ENCODE measurements around the gene KNDC1. TPM values are rescaled to one million over a fixed set of nuclear protein-coding genes. Genes with fewer than 3 reads are reported as not detected.

The KNDC1 gene
- total RNA-seq (2022; extraction: Qiagen RNA extraction; ENCODE audit: low read depth), result 1.3 to 3.2 TPM (median 1.7 TPM) in 5 replicates

GRCh38 chr10:133159950-133160825 lies at the start of gene KNDC1:
TSS of gene KNDC1 (plus strand) at chr10:133160219. CDS start at chr10:133160468, 249 bp downstream.

GRCh38 chr10:133230044-133230361 lies 70.0 kb downstream of the KNDC1 start, which contains the start of gene UTF1:
TSS of gene UTF1 (plus strand) at chr10:133230217. CDS start at chr10:133230289, 72 bp downstream.

GRCh38 chr10:133237588-133238465 lies 77.8 kb downstream of the KNDC1 start, which contains the start of gene VENTX:
TSS of gene VENTX (plus strand) at chr10:133237855. CDS start at chr10:133237915, 60 bp downstream.

Other genes with a start within 250 kb of the KNDC1 start
- gene CFAP46, start 217.6 kb upstream of the KNDC1 start, total RNA-seq (2022; extraction: Qiagen RNA extraction; ENCODE audit: low read depth), result 0.45 to 2.0 TPM (median 1.4 TPM) in 5 replicates
- gene ADGRA1, start 72.3 kb upstream of the KNDC1 start, total RNA-seq (2022; extraction: Qiagen RNA extraction; ENCODE audit: low read depth), result 0.03 to 0.07 TPM (median 0.05 TPM) in 4 of 5 replicates, not detected in the other
- 0.07 TPM in 1 of 5 replicates, not detected in the others for gene UTF1, start 70.0 kb downstream of the KNDC1 start, total RNA-seq (2022; extraction: Qiagen RNA extraction; ENCODE audit: low read depth)
- 0.03 TPM in 1 of 5 replicates, not detected in the others for gene VENTX, start 77.6 kb downstream of the KNDC1 start, total RNA-seq (2022; extraction: Qiagen RNA extraction; ENCODE audit: low read depth)
- gene ADAM8, start 116.6 kb downstream of the KNDC1 start, total RNA-seq (2022; extraction: Qiagen RNA extraction; ENCODE audit: low read depth), result 2.7 to 4.8 TPM (median 3.7 TPM) in 5 replicates
- 37.3 to 49.9 TPM (median 43.0 TPM) in 5 replicates for gene TUBGCP2, start 148.7 kb downstream of the KNDC1 start, total RNA-seq (2022; extraction: Qiagen RNA extraction; ENCODE audit: low read depth)
- 59.7 to 77.8 TPM (median 69.4 TPM) in 5 replicates for gene ZNF511, start 148.7 kb downstream of the KNDC1 start, total RNA-seq (2022; extraction: Qiagen RNA extraction; ENCODE audit: low read depth)
- gene CALY, start 176.7 kb downstream of the KNDC1 start, total RNA-seq (2022; extraction: Qiagen RNA extraction; ENCODE audit: low read depth), result 0.15 to 0.66 TPM (median 0.57 TPM) in 5 replicates
- 0.18 to 0.23 TPM in 2 of 5 replicates, not detected in the others for gene PRAP1, start 187.2 kb downstream of the KNDC1 start, total RNA-seq (2022; extraction: Qiagen RNA extraction; ENCODE audit: low read depth)
- 11.4 to 16.0 TPM (median 13.1 TPM) in 5 replicates for gene FUOM, start 197.8 kb downstream of the KNDC1 start, total RNA-seq (2022; extraction: Qiagen RNA extraction; ENCODE audit: low read depth)
- gene ECHS1, start 213.1 kb downstream of the KNDC1 start, total RNA-seq (2022; extraction: Qiagen RNA extraction; ENCODE audit: low read depth), result 137 to 152 TPM (median 142 TPM) in 5 replicates
- gene PAOX, start 219.0 kb downstream of the KNDC1 start, total RNA-seq (2022; extraction: Qiagen RNA extraction; ENCODE audit: low read depth), result 1.8 to 2.4 TPM (median 2.0 TPM) in 5 replicates
- gene MTG1, start 233.9 kb downstream of the KNDC1 start, total RNA-seq (2022; extraction: Qiagen RNA extraction; ENCODE audit: low read depth), result 41.5 to 58.5 TPM (median 50.2 TPM) in 5 replicates

All from A549 treated with DMSO at 1 μM for 4 hours (cell line).